ENCODE data around the gene RFT1. TPM values are rescaled to one million over a fixed set of nuclear protein-coding genes. Genes with fewer than 3 reads are reported as not detected.

RFT1 gene
- total and polyA plus RNA-seq, 2 of the 13 experiments (the other 11 are each of a cell fraction or from before 2014, with no cell fraction given) = 23.2 to 37.0 TPM

DNA sequence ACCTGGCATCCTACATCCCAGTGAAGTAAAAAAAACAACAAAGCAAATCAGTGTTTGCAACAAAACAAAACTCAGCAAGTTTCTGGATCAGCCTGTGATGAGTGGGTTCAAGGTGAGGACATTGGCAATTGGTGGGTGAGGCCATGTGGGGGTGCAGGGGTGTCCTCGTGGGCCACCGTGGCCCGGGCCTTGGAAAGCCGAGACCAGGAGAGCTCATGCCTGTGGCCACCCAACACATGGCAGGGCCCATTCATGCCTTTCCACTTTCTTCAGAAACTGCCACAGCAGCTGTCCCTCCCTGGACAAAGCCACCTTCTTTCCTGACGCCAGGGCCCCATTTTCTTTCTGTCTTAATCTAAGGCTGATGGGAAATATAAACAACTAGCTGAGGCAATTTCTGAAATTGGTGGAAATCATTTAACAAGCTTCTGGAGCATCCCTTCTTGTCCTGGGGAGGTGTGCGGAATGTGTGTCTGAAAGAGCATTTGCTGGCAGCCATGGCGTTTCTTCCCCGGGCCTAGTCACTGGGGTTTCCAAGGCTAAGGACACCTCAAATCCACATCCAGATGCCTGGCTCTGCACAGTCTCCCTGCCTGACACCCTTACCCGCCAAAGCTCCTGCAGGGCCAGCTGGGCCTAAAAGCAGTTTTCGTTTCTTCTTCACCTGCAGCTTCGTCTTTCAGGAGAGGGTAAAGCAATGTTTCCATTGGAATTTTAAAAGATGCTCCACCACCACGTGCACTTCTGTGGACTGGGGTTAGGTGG lies 50.3 kb downstream of the RFT1 start (continued):
- TF ChIP-seq ZNF160 (CRISPR knock-in tag; IDR thresholded peaks at IDR 0.05) (no peak), NFIC (IDR thresholded peaks at IDR 0.05; ENCODE audit: low read length) (no peak), ZNF264 (CRISPR knock-in tag; IDR thresholded peaks at IDR 0.05) (no peak), ZNF788 (CRISPR knock-in tag; IDR thresholded peaks at IDR 0.05; ENCODE audit: borderline replicate concordance) (no peak)

DNA sequence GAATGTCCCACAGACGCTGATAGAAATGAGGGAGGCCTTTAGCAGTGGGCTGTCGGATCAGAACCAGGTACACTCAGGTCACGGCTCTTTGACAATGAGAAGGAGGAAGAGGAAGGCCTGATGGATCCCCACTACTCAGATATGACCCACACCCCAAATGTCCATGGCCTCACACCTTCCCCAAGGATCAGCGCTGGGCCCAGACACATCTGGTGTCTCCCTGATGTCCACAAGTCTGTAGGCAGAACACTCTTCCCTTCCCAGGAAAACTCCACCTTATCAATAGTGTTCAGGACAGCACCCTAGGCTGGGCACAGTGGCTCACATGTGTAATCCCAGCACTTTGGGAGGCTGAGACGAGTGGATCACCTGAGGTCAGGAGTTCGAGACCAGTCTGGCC lies 51.1 kb downstream of the RFT1 start:
- Histone ChIP-seq H2AFZ (ENCODE audit: low read length) (no peak overlapping the region), H3K4me2 (ENCODE audit: low read depth, low read length) (no peak overlapping the region), H3K36me3 (replicated peaks in 1 of 2; ENCODE audit: control insufficient read depth in 1 of 2, insufficient read depth in 2 of 2, low read length in 2 of 2) (no peaks in the 10 kb centered on the region), H3K4me1 (ENCODE audit: insufficient read depth, low read length) (peaks cover 12% of the 10 kb centered on the region), H4K20me1 (ENCODE audit: insufficient read depth, low read length) (no peaks in the 10 kb centered on the region), H3K4me3 (replicated peaks in 1 of 3; ENCODE audit: insufficient read depth in 1 of 3, low read depth in 2 of 3, low read length in 3 of 3) (no peak overlapping the region), H3K27me3 (ENCODE audit: control insufficient read depth in 1 of 2, insufficient read depth in 2 of 2, low read length in 2 of 2) (no peaks in the 10 kb centered on the region), H3K79me2 (ENCODE audit: insufficient read depth, low read length) (no peaks in the 10 kb centered on the region), H3K27ac (ENCODE audit: extremely low read length, insufficient read depth, low read length) (no peak overlapping the region), H3K9me3 (ENCODE audit: low read length) (no peaks in the 10 kb centered on the region), H3K9ac (ENCODE audit: insufficient read depth, low read depth, low read length) (no peak overlapping the region)
- POLR2A ChIA-PET = no interaction called here
- FAIRE-seq (no peak), DNase-seq (ENCODE audit: low spot score) (no peak), ATAC-seq (no peak)
- no TSS peak for BruUV-seq (replicated peaks)
- in situ Hi-C loops (cut with HindIII; ENCODE audit: extremely low pct_ligation_motif_present, low pct_unique_long_range_greater_than_20kb) = loop anchor here (5.0 kb wide), 1 partner anchor 227 kb away; no protein-coding TSS in a partner anchor
- 66% methylated on average over 6 of the region's 6 CpGs for WGBS (ENCODE audit: low lambda C conversion rate)
- CTCF ChIA-PET (ENCODE audit: low intra/inter-chr PET ratio, low total read pairs) = no interaction called here
- intact Hi-C loops (cut with micrococcal nuclease; ENCODE audit: unreplicated experiment) = loop anchor here (10.0 kb wide), 1 partner anchor 334 kb away; no protein-coding TSS in a partner anchor
- no peak for TF ChIP-seq ZNF143 (CRISPR knock-in tag; IDR thresholded peaks at IDR 0.05)
- no peak for TF ChIP-seq DR1 (CRISPR knock-in tag; IDR thresholded peaks at IDR 0.05)

DNA sequence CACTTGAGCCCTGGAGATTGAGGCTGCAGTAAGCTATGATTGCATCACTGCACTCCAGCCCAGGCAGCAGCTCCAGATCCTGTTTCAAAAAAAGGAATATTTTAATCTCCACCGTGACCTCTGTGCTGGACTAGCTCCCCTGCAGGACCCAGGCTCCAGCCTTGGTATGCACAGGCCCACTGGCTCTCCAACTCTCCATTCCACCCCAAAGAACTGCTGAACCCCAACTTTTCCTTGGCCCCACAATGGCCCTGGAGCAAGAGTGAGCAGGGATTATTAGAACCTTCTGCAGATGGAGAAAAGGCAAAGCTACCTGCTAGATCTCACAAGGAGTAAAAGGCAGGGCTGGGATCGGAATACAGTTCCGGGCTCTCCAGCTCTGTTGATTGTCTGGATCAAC lies 51.6 kb downstream of the RFT1 start:
- Histone ChIP-seq H3K27ac (ENCODE audit: extremely low read length, insufficient read depth, low read length) (no peak overlapping the region), H3K27me3 (ENCODE audit: control insufficient read depth in 1 of 2, insufficient read depth in 2 of 2, low read length in 2 of 2) (no peaks in the 10 kb centered on the region), H3K9me3 (ENCODE audit: low read length) (no peaks in the 10 kb centered on the region), H3K36me3 (replicated peaks in 1 of 2; ENCODE audit: control insufficient read depth in 1 of 2, insufficient read depth in 2 of 2, low read length in 2 of 2) (no peaks in the 10 kb centered on the region), H3K4me2 (ENCODE audit: low read depth, low read length) (no peak overlapping the region), H2AFZ (ENCODE audit: low read length) (no peak overlapping the region), H4K20me1 (ENCODE audit: insufficient read depth, low read length) (no peaks in the 10 kb centered on the region), H3K9ac (ENCODE audit: insufficient read depth, low read depth, low read length) (no peak overlapping the region), H3K79me2 (ENCODE audit: insufficient read depth, low read length) (no peaks in the 10 kb centered on the region), H3K4me3 (replicated peaks in 1 of 3; ENCODE audit: insufficient read depth in 1 of 3, low read depth in 2 of 3, low read length in 3 of 3) (no peak overlapping the region), H3K4me1 (ENCODE audit: insufficient read depth, low read length) (peaks cover 12% of the 10 kb centered on the region)
- CTCF ChIA-PET (ENCODE audit: low intra/inter-chr PET ratio, low total read pairs) = no interaction called here
- WGBS (ENCODE audit: low lambda C conversion rate) = 56% methylated on average over 3 of the region's 3 CpGs
- FAIRE-seq = no peak
- no peak for DNase-seq (ENCODE audit: low spot score)
- BruUV-seq (replicated peaks) = no TSS peak
- ATAC-seq = no peak
- in situ Hi-C loops (cut with HindIII; ENCODE audit: extremely low pct_ligation_motif_present, low pct_unique_long_range_greater_than_20kb) (loop anchor here (5.0 kb wide), 1 partner anchor 226 kb away; no protein-coding TSS in a partner anchor), intact Hi-C loops (cut with micrococcal nuclease; ENCODE audit: unreplicated experiment) (loop anchor here (10.0 kb wide), 1 partner anchor 334 kb away; no protein-coding TSS in a partner anchor)
- POLR2A ChIA-PET = no interaction called here
- TF ChIP-seq HMG20A (CRISPR knock-in tag; IDR thresholded peaks at IDR 0.05; ENCODE audit: borderline replicate concordance) (no peak), CEBPB (IDR thresholded peaks at IDR 0.05; ENCODE audit: borderline replicate concordance, low read depth, low read length) (peak; percentile 39; the same call in 1 of the 2 replicates), ZNF614 (CRISPR knock-in tag; IDR thresholded peaks at IDR 0.05; ENCODE audit: borderline replicate concordance) (no peak), ZMYM2 (CRISPR knock-in tag; IDR thresholded peaks at IDR 0.05) (no peak), HNRNPLL (IDR thresholded peaks at IDR 0.05; ENCODE audit: low read depth, low read length, poor library complexity, severe bottlenecking) (no peak), GABPB1 (CRISPR knock-in tag; IDR thresholded peaks at IDR 0.05) (no peak), CEBPG (CRISPR knock-in tag; IDR thresholded peaks at IDR 0.05) (0 out of 2 replicates have a peak, but pooled peaks have one; percentile 8)
- TF ChIP-seq, protein P1, sequence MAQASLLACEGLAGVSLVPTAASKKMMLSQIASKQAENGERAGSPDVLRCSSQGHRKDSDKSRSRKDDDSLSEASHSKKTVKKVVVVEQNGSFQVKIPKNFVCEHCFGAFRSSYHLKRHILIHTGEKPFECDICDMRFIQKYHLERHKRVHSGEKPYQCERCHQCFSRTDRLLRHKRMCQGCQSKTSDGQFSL (CRISPR knock-in tag; IDR thresholded peaks at IDR 0.05) = no peak
- TF ChIP-seq, protein P2, sequence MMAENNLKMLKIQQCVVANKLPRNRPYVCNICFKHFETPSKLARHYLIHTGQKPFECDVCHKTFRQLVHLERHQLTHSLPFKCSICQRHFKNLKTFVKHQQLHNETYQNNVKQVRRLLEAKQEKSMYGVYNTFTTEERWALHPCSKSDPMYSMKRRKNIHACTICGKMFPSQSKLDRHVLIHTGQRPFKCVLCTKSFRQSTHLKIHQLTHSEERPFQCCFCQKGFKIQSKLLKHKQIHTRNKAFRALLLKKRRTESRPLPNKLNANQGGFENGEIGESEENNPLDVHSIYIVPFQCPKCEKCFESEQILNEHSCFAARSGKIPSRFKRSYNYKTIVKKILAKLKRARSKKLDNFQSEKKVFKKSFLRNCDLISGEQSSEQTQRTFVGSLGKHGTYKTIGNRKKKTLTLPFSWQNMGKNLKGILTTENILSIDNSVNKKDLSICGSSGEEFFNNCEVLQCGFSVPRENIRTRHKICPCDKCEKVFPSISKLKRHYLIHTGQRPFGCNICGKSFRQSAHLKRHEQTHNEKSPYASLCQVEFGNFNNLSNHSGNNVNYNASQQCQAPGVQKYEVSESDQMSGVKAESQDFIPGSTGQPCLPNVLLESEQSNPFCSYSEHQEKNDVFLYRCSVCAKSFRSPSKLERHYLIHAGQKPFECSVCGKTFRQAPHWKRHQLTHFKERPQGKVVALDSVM (CRISPR knock-in tag; IDR thresholded peaks at IDR 0.05) = peak; percentile 80; the same call in 1 of the 2 replicates
